Astrocyte (in vitro differentiated cells and primary cell): Measurements from ENCODE around the gene EPHB4. TPM values are rescaled to one million over a fixed set of nuclear protein-coding genes. Genes with fewer than 3 reads are reported as not detected.

ENCODE experiments used
- DNase-seq: peaks from one replicate; pipeline ENCODE4 v3.0.0-alpha.2; 2010; ENCODE audit warnings: low read depth
- FAIRE-seq: peaks from 2 replicates; lab custom pipeline; 2011; peaks lifted over from hg19 to GRCh38; lab: Jason Lieb, UNC
- H2AFZ ChIP-seq: 2 replicates; pipeline ENCODE4 v1.6.0; 2012; ENCODE audit warnings: low read depth, low read length, inconsistent platforms
- H3K27ac ChIP-seq: 2 replicates; pipeline ENCODE4 v1.5.1; 2011; ENCODE audit warnings: low read depth, low read length, inconsistent platforms
- H3K27me3 ChIP-seq: 2 replicates; pipeline ENCODE4 v1.6.0; 2011; ENCODE audit warnings: low read length, inconsistent platforms; ENCODE audit not compliant: insufficient read depth
- H3K36me3 ChIP-seq: 2 replicates; pipeline ENCODE4 v1.5.1; 2011; ENCODE audit warnings: low read length, inconsistent platforms; ENCODE audit not compliant: insufficient read depth
- H3K4me1 ChIP-seq: 2 replicates; pipeline ENCODE4 v1.5.1; 2011; ENCODE audit warnings: low read length, inconsistent platforms; ENCODE audit not compliant: insufficient read depth
- H3K4me2 ChIP-seq: 2 replicates; pipeline ENCODE4 v1.6.0; 2012; ENCODE audit warnings: low read length, inconsistent platforms
- H3K4me3 ChIP-seq: 2 replicates; pipeline ENCODE4 v1.5.1; 2011; ENCODE audit warnings: low read depth, mild to moderate bottlenecking, low read length, inconsistent platforms; ENCODE audit not compliant: insufficient read depth
- H3K79me2 ChIP-seq: 2 replicates; pipeline ENCODE4 v1.6.0; 2012; ENCODE audit warnings: mild to moderate bottlenecking, low read length, inconsistent platforms; ENCODE audit not compliant: insufficient read depth
- H3K9ac ChIP-seq: 2 replicates; pipeline ENCODE4 v1.6.0; 2012; ENCODE audit warnings: mild to moderate bottlenecking, low read length, inconsistent platforms
- H3K9me3 ChIP-seq: 2 replicates; pipeline ENCODE4 v1.5.1; 2012; ENCODE audit warnings: low read depth, mild to moderate bottlenecking, low read length, inconsistent platforms; ENCODE audit not compliant: insufficient read depth
- H4K20me1 ChIP-seq: 2 replicates; pipeline ENCODE4 v1.6.0; 2012; ENCODE audit warnings: low read length, inconsistent platforms; ENCODE audit not compliant: insufficient read depth
- H3K27ac Mint-ChIP-seq: one replicate; pipeline ENCODE4 v1.8.0; 2021; ENCODE audit warnings: mild to moderate bottlenecking, mixed read lengths; ENCODE audit not compliant: unreplicated experiment
- H3K27me3 Mint-ChIP-seq: one replicate; pipeline ENCODE4 v1.8.0; 2021; ENCODE audit warnings: low read depth, mixed read lengths; ENCODE audit not compliant: unreplicated experiment
- H3K36me3 Mint-ChIP-seq: one replicate; pipeline ENCODE4 v1.8.0; 2021; ENCODE audit warnings: low read depth, mixed read lengths; ENCODE audit not compliant: unreplicated experiment
- H3K4me1 Mint-ChIP-seq: one replicate; pipeline ENCODE4 v1.8.0; 2021; ENCODE audit warnings: low read depth, mixed read lengths; ENCODE audit not compliant: unreplicated experiment
- H3K4me3 Mint-ChIP-seq: one replicate; pipeline ENCODE4 v1.8.0; 2021; ENCODE audit warnings: mild to moderate bottlenecking, moderate library complexity, mixed read lengths; ENCODE audit not compliant: unreplicated experiment
- H3K9me3 Mint-ChIP-seq: one replicate; pipeline ENCODE4 v1.8.0; 2021; ENCODE audit warnings: mild to moderate bottlenecking, mixed read lengths; ENCODE audit not compliant: unreplicated experiment
- EZH2 ChIP-seq: IDR thresholded peaks from 2 replicates; pipeline ENCODE4 v1.6.1; 2012; ENCODE audit warnings: mild to moderate bottlenecking, low read length, inconsistent platforms; ENCODE audit not compliant: insufficient read depth
- total RNA-seq: library from RNA; stranded (reverse); gene quantifications from 2 replicates; pipeline ENCODE4 v1.2.1, GENCODE V29; 2021
- TF ChIP-seq, protein P1 (sequence below): IDR thresholded peaks from 2 replicates; pipeline ENCODE4 v1.5.1; 2011; ENCODE audit warnings: low read depth, mild to moderate bottlenecking, inconsistent platforms, low read length, moderate library complexity; ENCODE audit not compliant: insufficient read depth

EPHB4 gene
- total RNA-seq, 1 donor from 2014 or later: 73.6 TPM

DNA sequence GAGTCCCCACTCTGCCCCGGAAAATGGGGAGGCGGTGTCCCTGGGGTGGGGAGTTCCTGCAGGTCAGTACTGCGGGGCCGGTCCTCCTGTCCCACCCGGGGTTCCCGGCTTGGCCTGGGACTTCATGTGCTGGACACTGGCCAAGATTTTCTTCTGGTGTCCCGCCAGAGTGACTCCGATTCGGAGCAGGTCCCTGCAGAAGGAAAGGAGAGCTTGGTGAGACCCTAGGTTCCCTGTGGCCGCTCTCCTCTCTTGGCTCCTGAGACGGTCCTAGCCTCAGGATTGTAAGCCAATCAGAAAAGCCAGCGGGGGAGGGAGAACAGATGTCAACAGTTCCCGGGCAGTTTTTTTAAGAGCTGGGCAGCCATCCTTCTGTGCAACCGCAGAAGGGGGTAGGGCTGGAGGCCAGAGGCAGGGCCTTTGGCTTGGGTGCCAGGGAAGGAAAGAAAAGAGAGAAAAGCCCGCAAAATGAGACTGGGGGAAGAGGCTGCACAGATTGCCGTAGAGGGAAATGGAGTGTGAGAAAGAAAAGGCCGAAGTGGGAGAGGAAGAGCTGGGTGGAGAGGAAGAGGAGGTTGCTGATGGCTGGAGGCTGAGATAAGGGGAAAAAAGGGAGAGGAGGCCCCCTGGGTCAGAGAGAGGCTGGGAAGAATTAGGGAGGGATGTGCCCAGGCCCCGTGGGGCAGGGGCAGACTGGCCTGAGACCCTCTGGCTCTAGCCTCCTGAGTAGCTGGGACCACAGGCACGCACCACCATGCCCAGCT is 23.7 kb downstream of the EPHB4 start:
- Histone ChIP-seq H3K9ac (peak overlapping the region; percentile 41), H3K79me2 (no peaks in the 10 kb centered on the region), H3K4me3 (no peak overlapping the region), H3K4me2 (peak overlapping the region; percentile 73), H4K20me1 (peaks cover 16% of the 10 kb centered on the region), H3K27me3 (no peaks in the 10 kb centered on the region), H2AFZ (no peak overlapping the region), H3K9me3 (no peaks in the 10 kb centered on the region), H3K4me1 (peaks cover 22% of the 10 kb centered on the region), H3K36me3 (peaks cover 12% of the 10 kb centered on the region), H3K27ac (no peak overlapping the region)
- no peak for FAIRE-seq
- TF ChIP-seq, protein P1, sequence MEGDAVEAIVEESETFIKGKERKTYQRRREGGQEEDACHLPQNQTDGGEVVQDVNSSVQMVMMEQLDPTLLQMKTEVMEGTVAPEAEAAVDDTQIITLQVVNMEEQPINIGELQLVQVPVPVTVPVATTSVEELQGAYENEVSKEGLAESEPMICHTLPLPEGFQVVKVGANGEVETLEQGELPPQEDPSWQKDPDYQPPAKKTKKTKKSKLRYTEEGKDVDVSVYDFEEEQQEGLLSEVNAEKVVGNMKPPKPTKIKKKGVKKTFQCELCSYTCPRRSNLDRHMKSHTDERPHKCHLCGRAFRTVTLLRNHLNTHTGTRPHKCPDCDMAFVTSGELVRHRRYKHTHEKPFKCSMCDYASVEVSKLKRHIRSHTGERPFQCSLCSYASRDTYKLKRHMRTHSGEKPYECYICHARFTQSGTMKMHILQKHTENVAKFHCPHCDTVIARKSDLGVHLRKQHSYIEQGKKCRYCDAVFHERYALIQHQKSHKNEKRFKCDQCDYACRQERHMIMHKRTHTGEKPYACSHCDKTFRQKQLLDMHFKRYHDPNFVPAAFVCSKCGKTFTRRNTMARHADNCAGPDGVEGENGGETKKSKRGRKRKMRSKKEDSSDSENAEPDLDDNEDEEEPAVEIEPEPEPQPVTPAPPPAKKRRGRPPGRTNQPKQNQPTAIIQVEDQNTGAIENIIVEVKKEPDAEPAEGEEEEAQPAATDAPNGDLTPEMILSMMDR: no peak
- no peak for TF ChIP-seq EZH2
- Mint-ChIP-seq H3K27ac (peak overlapping the region; percentile 91), H3K27me3 (no peaks in the 10 kb centered on the region), H3K4me3 (peak overlapping the region; percentile 47), H3K4me1 (peaks cover 20% of the 10 kb centered on the region), H3K36me3 (peaks cover 31% of the 10 kb centered on the region), H3K9me3 (peaks cover 2% of the 10 kb centered on the region)
- DNase-seq: peak; percentile 75

DNA sequence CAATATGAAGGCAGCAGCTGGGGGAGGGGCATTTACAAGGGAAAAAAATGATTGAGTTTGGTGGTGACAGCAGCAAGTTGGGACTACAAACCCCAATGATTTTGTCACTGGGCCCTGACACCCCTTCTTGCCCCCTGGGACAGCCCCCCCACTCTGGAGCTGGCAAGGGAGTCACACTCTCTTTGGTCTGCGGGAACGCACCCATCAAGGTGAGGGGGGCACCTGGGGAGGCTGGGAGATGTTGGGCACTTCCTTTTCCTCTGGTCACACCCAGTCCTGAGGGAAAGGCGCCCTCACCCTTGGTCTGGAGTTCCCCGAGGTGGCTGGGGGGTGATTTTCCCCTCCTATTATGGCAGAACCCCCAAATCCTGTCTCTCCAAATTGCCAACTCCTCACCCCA is 24.4 kb downstream of the EPHB4 start:
- Histone ChIP-seq H3K4me1 (peaks cover 22% of the 10 kb centered on the region), H3K36me3 (peaks cover 6% of the 10 kb centered on the region), H3K9ac (no peak overlapping the region), H2AFZ (no peak overlapping the region), H3K27ac (peak overlapping the region; percentile 44), H3K79me2 (no peaks in the 10 kb centered on the region), H4K20me1 (peaks cover 10% of the 10 kb centered on the region), H3K4me2 (peak overlapping the region; percentile 73), H3K9me3 (no peaks in the 10 kb centered on the region), H3K4me3 (no peak overlapping the region), H3K27me3 (no peaks in the 10 kb centered on the region)
- Mint-ChIP-seq H3K9me3 (peaks cover 2% of the 10 kb centered on the region), H3K4me3 (peak overlapping the region; percentile 18), H3K27ac (no peak overlapping the region), H3K27me3 (no peaks in the 10 kb centered on the region), H3K4me1 (peaks cover 20% of the 10 kb centered on the region), H3K36me3 (peaks cover 24% of the 10 kb centered on the region)
- no peak for FAIRE-seq
- no peak for TF ChIP-seq EZH2
- TF ChIP-seq, protein P1: no peak
- DNase-seq: no peak
